Stimulated activated CD8-positive, alpha-beta memory T cell treated with anti-CD3 and anti-CD28 coated beads, Interleukin-4, amount 100 ng/mL, for 4 hours (primary cell): ENCODE measurements around the gene MRM1.

Source experiments
- DNase-seq, 2 donors: peaks; one replicate each; pipeline ENCODE4 v3.0.0-alpha.2; 2020; ENCODE audit warnings: low read depth in 2 of 2, low spot score in 1 of 2

Gene MRM1

GRCh38 chr17:36601303-36602029 lies at the start of gene MRM1:
Gene MRM1 (plus strand): TSS chr17:36601583. CDS start chr17:36601811, 228 bp downstream.
- DNase-seq = peak; percentile 84 to 86

DNA sequence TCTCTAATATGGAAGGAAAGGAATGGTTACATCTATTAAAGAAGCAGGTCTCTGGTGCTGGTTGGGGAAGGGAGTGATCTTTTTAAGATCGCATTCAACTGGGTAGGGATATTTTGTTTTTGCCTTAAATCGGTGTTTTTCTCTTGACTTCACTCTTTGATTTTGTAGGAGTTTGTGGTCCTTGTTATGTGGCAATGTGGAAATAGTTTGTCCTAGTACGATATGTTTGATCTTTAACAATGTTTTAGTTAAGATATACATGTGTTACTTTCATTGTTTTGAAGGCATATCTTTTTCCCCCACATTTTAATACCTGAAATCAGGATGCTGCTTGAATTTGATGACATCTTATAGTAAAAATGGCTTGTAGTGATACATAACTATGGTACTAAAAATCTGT lies 47.9 kb upstream of the MRM1 start:
- DNase-seq = no peak

DNA sequence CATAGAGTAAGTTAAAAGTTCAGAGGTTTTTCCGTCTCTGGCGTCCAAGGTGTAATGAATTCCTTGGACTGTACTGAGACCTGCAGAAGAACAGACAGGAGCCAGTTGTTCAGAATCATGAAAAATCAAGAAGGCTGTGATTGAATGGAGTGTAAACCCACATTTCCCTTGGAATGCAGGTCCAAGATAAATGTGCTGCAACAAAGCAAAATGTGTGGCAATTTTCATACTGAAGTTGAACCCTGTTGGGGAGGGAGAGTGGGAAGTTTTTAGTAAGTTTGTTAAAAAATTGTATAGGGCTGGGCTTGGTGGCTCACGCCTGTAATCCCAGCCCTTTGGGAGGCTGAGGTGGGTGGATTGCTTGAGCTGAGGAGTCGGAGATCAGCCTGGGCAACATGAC lies 35.3 kb upstream of the MRM1 start:
- DNase-seq = no peak

DNA sequence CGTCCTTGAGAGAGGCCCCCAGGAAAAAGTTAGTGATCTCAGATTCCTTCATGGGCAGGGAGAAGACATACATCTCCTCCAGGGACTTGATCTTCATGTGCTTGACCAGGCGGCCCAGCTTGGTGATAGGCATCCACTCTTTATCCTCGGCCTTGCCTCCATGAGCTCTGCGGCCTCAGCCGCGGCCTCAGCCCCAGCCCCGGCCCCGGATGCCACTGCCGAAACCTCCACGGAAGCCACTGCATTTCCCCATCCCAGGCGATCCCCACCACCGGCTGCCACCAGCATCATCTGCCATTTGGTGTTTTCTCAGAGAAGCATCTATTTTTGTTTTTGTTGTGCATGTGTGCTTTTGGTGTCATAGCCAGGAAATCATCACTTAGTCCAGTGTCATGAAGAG lies 26.4 kb upstream of the MRM1 start:
- DNase-seq = no peak

DNA sequence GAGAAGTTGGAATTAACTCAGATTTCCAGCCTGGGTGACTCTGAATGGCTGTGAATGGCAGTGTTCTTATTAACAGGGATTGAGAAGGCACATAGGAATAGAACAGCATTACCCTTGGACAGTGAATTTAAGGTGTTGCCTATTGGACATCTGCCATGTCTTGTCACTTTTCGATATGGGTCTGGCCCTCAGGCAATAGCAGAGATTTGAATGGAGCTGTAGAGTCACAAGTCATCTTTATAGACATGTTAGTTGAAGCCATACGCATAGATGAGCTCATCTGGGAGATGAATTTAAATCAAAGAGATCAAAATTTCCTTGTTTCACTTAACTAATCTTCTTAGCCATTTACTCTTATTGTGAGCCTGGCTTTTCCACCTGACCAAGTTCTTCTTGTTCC lies 24.6 kb upstream of the MRM1 start:
- no peak for DNase-seq

GRCh38 chr17:36578671-36579070 lies 22.7 kb upstream of the MRM1 start:
- no peak for DNase-seq

GRCh38 chr17:36583787-36584186 lies 17.6 kb upstream of the MRM1 start:
- DNase-seq = no peak

- no peak for DNase-seq
These were observed 15.2 kb upstream of the MRM1 start for GRCh38 chr17:36586138-36586537.

- DNase-seq = no peak
These were observed 11.3 kb upstream of the MRM1 start for GRCh38 chr17:36590082-36590481.

DNA sequence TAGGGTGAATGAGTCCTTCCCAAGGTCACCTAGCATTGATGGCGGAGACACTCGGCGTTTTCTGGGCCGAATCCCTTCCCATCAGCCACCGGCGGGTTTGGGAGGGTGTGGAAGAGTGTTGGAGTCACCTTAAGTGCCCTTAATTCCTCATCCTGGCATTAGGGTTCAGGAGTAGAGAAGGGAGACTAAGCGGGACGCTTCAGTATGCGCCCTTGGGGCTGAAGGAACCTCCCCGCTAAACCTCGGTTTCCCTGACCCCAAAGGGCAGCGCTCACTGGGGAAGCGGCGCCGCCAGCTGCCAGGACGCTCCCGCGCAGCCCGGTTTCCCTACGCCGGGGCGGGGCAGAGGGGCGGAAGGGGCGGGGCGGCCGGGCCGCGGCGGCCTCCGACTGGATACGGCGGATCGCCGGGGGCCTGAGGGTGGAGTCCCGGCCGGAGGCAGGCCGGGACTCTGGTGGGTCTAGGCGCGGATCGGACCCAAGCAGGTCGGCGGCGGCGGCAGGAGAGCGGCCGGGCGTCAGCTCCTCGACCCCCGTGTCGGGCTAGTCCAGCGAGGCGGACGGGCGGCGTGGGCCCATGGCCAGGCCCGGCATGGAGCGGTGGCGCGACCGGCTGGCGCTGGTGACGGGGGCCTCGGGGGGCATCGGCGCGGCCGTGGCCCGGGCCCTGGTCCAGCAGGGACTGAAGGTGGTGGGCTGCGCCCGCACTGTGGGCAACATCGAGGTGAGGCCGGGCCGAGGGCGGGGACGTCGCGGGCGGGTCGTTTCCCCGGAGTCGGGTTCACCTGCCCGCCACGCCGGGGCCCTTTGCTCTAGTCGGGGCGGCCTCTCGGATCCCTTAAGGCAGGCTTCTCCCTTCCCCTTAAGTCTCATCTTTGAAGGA lies 9.7 kb upstream of the MRM1 start, which contains the start of gene DHRS11:
Gene DHRS11, plus strand, starts transcription at position 446 of the 882 bp plus-strand sequence. Its CDS starts 131 bp downstream, at position 577.
- DNase-seq = peak; percentile 40 to 59

GRCh38 chr17:36592316-36592715 lies 9.1 kb upstream of the MRM1 start:
- no peak for DNase-seq

GRCh38 chr17:36592716-36593321 lies 8.6 kb upstream of the MRM1 start:
- DNase-seq = no peak

DNA sequence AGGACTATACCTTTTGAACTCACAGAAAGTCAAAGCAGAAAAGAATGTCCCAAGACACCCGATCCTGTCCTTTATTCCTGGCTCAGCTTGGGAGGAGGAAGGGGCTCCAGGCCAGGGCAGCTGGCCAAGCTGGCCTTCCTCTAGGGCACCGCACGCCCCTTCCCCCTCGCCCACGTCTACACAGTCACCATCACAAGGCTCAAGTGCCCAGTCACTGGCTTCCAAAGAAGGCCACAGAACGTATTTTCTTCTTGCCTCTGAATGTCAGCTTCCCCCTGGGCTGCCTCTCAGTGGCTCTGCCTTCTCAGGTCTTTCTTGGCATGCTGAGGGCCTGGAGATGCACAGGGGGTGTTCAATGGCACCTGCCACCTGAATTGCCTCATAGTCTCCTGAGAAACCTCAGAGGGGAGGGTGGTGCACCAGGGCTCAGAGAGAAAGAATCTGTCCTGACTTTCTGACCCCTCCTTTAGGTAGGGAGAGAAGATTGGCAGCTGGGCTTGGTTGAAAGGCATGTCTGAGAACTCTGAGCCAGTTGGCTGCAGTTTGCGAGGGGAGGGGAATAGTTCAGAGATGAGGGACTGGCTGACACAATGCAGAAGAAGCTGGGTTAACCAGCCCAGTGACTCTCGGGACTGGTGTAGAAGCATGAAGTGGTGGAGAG lies 7.6 kb upstream of the MRM1 start:
- DNase-seq = no peak

DNA sequence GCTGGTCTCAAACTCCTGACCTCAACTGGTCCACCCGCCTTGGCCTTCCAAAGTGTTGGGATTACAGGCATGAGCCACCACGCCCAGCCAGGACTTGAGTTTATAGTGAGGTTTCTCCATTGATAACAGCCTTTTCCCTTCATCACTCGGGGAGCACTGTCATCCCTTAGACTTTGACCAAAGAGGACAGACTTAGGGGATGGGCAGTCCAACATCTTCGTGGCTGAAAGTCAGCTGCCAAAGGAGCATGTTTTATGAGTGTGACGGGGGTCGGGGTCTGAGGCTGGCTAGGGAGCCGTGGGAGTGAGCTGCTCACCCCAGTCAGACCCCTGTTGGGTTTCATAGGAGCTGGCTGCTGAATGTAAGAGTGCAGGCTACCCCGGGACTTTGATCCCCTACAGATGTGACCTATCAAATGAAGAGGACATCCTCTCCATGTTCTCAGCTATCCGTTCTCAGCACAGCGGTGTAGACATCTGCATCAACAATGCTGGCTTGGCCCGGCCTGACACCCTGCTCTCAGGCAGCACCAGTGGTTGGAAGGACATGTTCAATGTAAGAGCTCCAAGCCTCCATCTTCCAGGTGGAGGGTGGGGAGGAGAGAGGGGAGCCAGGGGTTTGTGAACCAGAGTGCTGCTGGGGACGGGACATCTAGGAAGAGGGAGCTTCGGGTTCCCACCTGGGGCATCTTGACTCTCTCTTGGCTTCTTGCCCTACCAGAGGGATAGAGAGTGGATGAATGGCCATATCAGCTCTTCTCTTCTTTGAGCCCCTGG lies 6.6 kb upstream of the MRM1 start:
- no peak for DNase-seq

GRCh38 chr17:36597226-36597625 lies 4.2 kb upstream of the MRM1 start:
- DNase-seq = no peak

DNA sequence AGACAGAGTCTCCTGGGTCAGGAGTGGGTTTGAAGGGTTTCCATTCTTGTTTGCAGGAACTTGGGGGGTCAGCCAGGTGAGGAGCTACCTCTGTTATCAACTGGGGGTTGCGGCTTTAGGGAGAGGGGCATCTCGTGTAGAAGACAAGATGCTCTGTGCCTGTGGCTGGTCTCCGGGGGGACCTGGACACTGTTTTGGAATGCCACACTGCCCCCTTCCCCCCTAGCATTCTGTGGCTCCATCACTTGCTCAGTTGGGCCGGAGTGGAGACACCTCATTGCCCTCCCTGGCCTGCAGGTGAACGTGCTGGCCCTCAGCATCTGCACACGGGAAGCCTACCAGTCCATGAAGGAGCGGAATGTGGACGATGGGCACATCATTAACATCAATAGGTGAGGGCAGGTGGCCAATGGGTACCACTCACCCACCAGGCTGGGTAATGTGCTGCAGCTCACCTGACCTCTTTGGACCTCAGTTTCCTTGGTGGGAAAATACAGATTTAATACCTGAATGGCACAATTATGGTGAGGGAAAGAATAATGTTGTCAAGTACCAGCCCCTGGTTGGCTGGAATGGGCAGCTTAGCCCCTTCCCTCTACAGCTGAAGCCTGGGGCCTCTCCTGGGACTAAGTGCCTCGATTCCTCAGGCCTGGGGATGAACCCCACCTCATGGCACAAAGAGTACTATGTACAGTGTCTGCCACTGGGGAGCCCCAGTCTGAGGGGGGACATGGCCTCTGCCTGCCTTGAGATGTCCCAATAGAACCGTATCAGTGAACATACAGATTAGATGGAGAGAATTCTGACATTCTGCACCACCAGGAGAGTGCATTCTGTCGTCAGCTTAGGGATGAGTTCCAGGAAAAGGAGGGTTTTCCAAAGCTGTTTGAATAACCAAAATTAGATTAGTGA lies 3.3 kb upstream of the MRM1 start:
- DNase-seq = no peak

- DNase-seq = no peak
These were observed 2.4 kb upstream of the MRM1 start for GRCh38 chr17:36598951-36599401.

DNA sequence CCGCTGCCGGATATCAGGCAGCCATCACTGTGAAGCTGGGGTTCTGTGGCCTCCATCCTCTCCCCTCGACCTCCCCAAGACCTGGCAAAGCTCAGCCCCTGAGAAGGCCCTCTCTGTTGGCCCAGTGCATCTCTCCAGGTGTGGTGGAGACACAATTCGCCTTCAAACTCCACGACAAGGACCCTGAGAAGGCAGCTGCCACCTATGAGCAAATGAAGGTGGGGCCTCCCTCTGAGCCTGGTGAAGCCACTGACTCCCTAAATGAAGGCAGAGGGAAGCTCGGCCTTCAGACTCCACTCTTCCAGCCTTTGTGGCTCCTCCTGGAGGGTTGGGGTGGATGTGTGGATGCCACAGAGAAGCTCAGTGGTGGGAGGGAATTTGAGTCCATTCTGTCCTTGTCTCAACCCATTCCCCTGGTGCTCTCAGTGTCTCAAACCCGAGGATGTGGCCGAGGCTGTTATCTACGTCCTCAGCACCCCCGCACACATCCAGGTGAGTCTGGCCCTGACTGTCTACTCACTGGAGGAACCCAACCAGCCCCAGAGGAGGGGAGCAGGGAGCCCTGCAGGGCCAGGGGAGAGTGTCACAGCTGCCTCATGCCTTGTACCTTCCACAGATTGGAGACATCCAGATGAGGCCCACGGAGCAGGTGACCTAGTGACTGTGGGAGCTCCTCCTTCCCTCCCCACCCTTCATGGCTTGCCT lies 1.7 kb upstream of the MRM1 start:
- DNase-seq = no peak

GRCh38 chr17:36600465-36600864 lies 918 bp upstream of the MRM1 start:
- DNase-seq = no peak
